Measurements from ENCODE around the gene ZNF764. TPM values are rescaled to one million over a fixed set of nuclear protein-coding genes. Genes with fewer than 3 reads are reported as not detected.
"Not testable (repeated sequence)": the region's sequence is repeated elsewhere in the genome, so short reads cannot be mapped to it uniquely, and the experiment has no call there.

The ZNF764 gene
- total RNA-seq, 1 donor from 2014 or later: 3.7 TPM

DNA sequence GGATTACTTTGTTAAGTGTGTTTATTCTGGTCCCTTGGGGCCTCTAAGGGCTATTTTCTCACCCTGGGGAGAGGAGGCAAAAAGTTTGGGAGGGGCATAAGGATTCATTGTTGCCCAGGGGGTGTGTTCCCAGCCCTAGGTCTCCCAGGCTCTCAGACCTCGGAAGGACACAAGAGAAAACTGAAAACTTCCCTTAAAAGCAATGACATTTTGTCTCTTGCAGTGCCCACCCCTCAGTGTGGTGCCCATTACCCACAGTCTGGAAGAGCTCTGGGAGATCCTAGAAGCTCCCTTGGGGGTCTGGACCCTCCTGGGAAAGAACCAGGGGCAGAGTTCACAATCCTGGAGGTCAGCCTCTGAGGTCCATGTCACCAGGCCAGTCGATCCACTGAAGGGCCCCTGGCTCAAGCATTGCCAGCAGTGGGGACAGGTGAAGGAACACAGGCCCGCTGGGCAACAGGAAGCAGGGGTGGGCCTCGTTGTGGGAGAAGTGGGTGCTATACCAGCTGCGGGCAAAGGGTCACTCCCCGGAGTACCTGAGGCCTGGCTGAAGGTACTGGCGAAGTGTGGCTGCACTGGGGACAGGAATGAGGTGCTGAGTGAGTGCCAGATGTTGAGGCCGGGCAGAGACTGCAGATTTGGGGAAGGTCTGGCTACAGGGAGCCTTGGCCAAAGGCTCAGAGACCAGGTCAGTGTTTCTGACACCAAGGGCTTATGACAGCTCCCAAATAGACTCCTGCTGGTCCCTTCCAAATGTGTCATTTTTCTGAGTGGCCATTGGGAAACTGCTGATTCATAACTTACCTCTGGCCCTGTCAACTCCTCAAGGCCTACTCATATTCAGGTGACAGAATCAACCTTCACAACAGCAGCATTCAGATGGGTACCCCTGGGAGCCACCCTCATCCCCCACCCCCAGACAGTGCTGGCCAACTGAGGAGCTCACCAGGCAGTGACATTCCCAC lies 18.9 kb downstream of the ZNF764 start:
- Histone ChIP-seq H3K9ac (ENCODE audit: low read depth in 1 of 3, low read length in 3 of 3) (peak overlapping the region in 1 of 3 donors; percentile 25), H3K27ac (ENCODE audit: low read depth, low read length) (no peak overlapping the region), H3K9me3 (ENCODE audit: control insufficient read depth in 3 of 3, low read length in 3 of 3) (no peaks in the 10 kb centered on the region), H3K4me3 (ENCODE audit: low read length in 3 of 3) (no peak overlapping the region), H3K27me3 (ENCODE audit: control insufficient read depth in 3 of 3, insufficient read depth in 3 of 3, low read length in 3 of 3) (no peaks in the 10 kb centered on the region), H3K36me3 (ENCODE audit: control insufficient read depth in 3 of 3, insufficient read depth in 3 of 3, low read length in 3 of 3) (no peaks in the 10 kb centered on the region), H3K4me1 (ENCODE audit: control insufficient read depth in 3 of 3, insufficient read depth in 3 of 3, low read length in 3 of 3) (peaks cover 10 to 14% (median 11%) of the 10 kb centered on the region in 3 donors)

- Histone ChIP-seq H3K4me1 (ENCODE audit: control insufficient read depth in 3 of 3, insufficient read depth in 3 of 3, low read length in 3 of 3) (peaks cover 20 to 27% (median 22%) of the 10 kb centered on the region in 3 donors), H3K27ac (ENCODE audit: low read depth, low read length) (peak overlapping the region; percentile 91), H3K36me3 (ENCODE audit: control insufficient read depth in 3 of 3, insufficient read depth in 3 of 3, low read length in 3 of 3) (peaks cover 6 to 13% (median 9%) of the 10 kb centered on the region in 3 donors)
- H3K4me3 ChIP-seq (ENCODE audit: low read length in 3 of 3); H3K27me3 ChIP-seq (ENCODE audit: control insufficient read depth in 3 of 3, insufficient read depth in 3 of 3, low read length in 3 of 3); H3K9ac ChIP-seq (ENCODE audit: low read depth in 1 of 3, low read length in 3 of 3); H3K9me3 ChIP-seq (ENCODE audit: control insufficient read depth in 3 of 3, low read length in 3 of 3): not testable (repeated sequence)
Observed at GRCh38 chr16:30536391-30537024, 21.7 kb downstream of the ZNF764 start.

DNA sequence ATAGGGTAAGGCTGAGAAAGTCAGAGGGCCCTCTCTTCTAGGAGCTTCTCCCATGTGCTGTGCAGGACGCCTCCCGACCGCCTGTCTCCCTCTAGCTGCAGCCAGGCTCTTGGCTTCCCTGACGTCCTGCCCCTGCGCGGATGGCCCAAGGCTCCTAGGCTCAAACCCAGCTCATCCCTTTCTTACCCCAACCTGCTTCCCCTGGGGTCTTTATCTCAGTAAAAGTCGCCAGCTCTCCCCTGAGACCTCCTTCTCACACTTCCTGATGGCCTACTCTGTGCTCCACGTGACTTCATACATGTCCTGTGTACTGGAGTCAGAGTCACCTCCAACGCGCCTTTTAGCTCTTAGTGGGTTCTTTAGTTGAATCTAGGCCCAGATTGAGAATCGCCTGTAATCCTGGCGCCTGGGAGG lies 22.4 kb downstream of the ZNF764 start:
- Histone ChIP-seq H3K27ac (ENCODE audit: low read depth, low read length) (peak overlapping the region; percentile 91), H3K9me3 (ENCODE audit: control insufficient read depth in 3 of 3, low read length in 3 of 3) (no peaks in the 10 kb centered on the region), H3K4me3 (ENCODE audit: low read length in 3 of 3) (peak overlapping the region; percentile 80 to 95 (median 95)), H3K36me3 (ENCODE audit: control insufficient read depth in 3 of 3, insufficient read depth in 3 of 3, low read length in 3 of 3) (peaks cover 13 to 17% (median 13%) of the 10 kb centered on the region in 3 donors), H3K27me3 (ENCODE audit: control insufficient read depth in 3 of 3, insufficient read depth in 3 of 3, low read length in 3 of 3) (no peaks in the 10 kb centered on the region), H3K9ac (ENCODE audit: low read depth in 1 of 3, low read length in 3 of 3) (peak overlapping the region; percentile 92 to 96 (median 93)), H3K4me1 (ENCODE audit: control insufficient read depth in 3 of 3, insufficient read depth in 3 of 3, low read length in 3 of 3) (peaks cover 20 to 27% (median 22%) of the 10 kb centered on the region in 3 donors)

- peaks cover 20 to 30% (median 22%) of the 10 kb centered on the region in 3 donors for H3K4me1 ChIP-seq (ENCODE audit: control insufficient read depth in 3 of 3, insufficient read depth in 3 of 3, low read length in 3 of 3)
- H3K36me3 ChIP-seq (ENCODE audit: control insufficient read depth in 3 of 3, insufficient read depth in 3 of 3, low read length in 3 of 3): peaks cover 17 to 20% (median 18%) of the 10 kb centered on the region in 3 donors
- H3K9me3 ChIP-seq (ENCODE audit: control insufficient read depth in 3 of 3, low read length in 3 of 3): no peaks in the 10 kb centered on the region
- peak overlapping the region; percentile 80 to 95 (median 95) for H3K4me3 ChIP-seq (ENCODE audit: low read length in 3 of 3)
- no peaks in the 10 kb centered on the region for H3K27me3 ChIP-seq (ENCODE audit: control insufficient read depth in 3 of 3, insufficient read depth in 3 of 3, low read length in 3 of 3)
- H3K27ac ChIP-seq (ENCODE audit: low read depth, low read length): peak overlapping the region; percentile 91
- peak overlapping the region; percentile 92 to 96 (median 93) for H3K9ac ChIP-seq (ENCODE audit: low read depth in 1 of 3, low read length in 3 of 3)
Observed at GRCh38 chr16:30535106-30535776, 22.9 kb downstream of the ZNF764 start.

DNA sequence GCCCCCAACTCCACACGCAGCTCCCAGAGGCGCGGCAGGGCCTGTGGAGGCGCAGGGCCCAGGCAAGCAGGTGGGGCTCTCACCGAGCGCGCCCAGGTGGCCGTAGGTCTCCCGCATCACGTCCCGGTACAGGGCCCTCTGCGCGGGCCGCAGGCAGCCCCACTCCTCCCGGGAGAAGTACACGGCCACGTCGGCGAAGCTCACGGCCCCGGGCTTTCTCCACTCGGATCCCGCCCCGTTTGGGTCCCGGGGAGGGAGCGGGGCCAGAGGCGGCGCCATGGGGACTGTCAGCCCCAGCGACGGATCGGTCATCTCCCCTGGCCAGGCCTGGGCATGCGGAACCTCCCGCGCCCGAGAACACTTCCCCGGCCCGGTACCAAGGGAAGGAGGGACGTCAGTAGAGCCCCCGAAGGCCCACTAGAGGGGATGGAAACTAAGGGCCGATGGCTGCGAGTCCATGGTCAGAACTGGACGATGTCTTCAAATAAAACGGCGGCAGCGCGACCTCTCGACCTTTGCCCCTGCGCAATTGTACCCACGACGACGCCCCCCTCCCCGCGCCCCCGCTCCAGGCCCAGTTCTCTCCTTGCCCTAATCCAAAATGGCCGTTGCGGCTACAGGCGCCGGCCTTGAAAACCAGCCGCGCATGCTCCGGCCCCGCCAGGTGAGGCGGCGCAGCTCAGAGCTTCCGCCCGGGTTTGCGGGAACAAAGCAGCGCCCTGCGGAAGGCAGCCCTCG lies 23.6 kb downstream of the ZNF764 start, which contains the start of gene ZNF747:
TSS of gene ZNF747 (minus strand) at position 491 of the 738 bp plus-strand sequence. CDS start at position 312, 179 bp downstream.
- Histone ChIP-seq H3K4me3 (ENCODE audit: low read length in 3 of 3) (peak within 1 kb of the TSS; percentile 80 to 95 (median 95)), H3K27ac (ENCODE audit: low read depth, low read length) (peak within 1 kb of the TSS; percentile 91), H3K27me3 (ENCODE audit: control insufficient read depth in 3 of 3, insufficient read depth in 3 of 3, low read length in 3 of 3) (no peaks in the 10 kb centered on the region), H3K36me3 (ENCODE audit: control insufficient read depth in 3 of 3, insufficient read depth in 3 of 3, low read length in 3 of 3) (peaks cover 17 to 20% (median 20%) of the 10 kb centered on the region in 3 donors), H3K9me3 (ENCODE audit: control insufficient read depth in 3 of 3, low read length in 3 of 3) (no peaks in the 10 kb centered on the region), H3K4me1 (ENCODE audit: control insufficient read depth in 3 of 3, insufficient read depth in 3 of 3, low read length in 3 of 3) (peaks cover 20 to 27% (median 22%) of the 10 kb centered on the region in 3 donors), H3K9ac (ENCODE audit: low read depth in 1 of 3, low read length in 3 of 3) (peak within 1 kb of the TSS; percentile 92 to 96 (median 93))

DNA sequence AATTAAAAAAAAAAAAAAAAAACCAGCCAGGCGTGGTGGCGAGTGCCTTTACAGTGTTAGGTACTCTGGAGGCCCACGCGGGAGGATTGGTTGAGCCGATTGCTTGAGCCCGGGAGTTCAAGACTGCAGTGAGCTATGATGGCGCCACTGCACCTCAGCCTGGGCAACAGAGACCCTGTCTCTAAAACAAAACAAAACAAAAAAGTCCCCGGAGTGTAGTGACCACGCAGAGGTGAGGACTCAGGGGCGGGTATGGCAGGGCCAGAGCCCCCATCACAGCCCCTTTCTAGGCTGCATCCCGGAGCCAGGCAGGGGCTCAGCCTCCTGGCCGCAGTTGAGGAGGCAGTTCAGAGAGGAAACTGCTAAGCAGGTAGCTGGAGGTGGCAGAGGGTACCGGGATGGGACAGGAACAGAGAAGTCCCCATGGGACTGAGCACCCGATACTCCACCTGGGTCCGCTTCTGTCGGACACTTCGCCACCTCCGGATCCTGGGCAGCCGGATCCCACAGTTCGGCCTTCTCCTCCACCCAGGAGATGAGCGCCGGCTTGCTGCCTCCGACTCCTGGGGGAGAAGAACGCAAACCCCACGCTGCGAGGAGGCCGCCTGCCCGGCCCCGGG lies 24.3 kb downstream of the ZNF764 start:
- Histone ChIP-seq H3K9me3 (ENCODE audit: control insufficient read depth in 3 of 3, low read length in 3 of 3) (no peaks in the 10 kb centered on the region), H3K4me3 (ENCODE audit: low read length in 3 of 3) (peak overlapping the region; percentile 80 to 95 (median 95)), H3K36me3 (ENCODE audit: control insufficient read depth in 3 of 3, insufficient read depth in 3 of 3, low read length in 3 of 3) (peaks cover 17 to 20% (median 20%) of the 10 kb centered on the region in 3 donors), H3K27ac (ENCODE audit: low read depth, low read length) (peak overlapping the region; percentile 91), H3K27me3 (ENCODE audit: control insufficient read depth in 3 of 3, insufficient read depth in 3 of 3, low read length in 3 of 3) (no peaks in the 10 kb centered on the region), H3K4me1 (ENCODE audit: control insufficient read depth in 3 of 3, insufficient read depth in 3 of 3, low read length in 3 of 3) (peaks cover 26 to 33% (median 27%) of the 10 kb centered on the region in 3 donors), H3K9ac (ENCODE audit: low read depth in 1 of 3, low read length in 3 of 3) (peak overlapping the region; percentile 92 to 96 (median 93))

- Histone ChIP-seq H3K27me3 (ENCODE audit: control insufficient read depth in 3 of 3, insufficient read depth in 3 of 3, low read length in 3 of 3) (no peaks in the 10 kb centered on the region), H3K36me3 (ENCODE audit: control insufficient read depth in 3 of 3, insufficient read depth in 3 of 3, low read length in 3 of 3) (peaks cover 17 to 20% (median 20%) of the 10 kb centered on the region in 3 donors), H3K4me1 (ENCODE audit: control insufficient read depth in 3 of 3, insufficient read depth in 3 of 3, low read length in 3 of 3) (peaks cover 31 to 39% (median 32%) of the 10 kb centered on the region in 3 donors), H3K9me3 (ENCODE audit: control insufficient read depth in 3 of 3, low read length in 3 of 3) (no peaks in the 10 kb centered on the region), H3K4me3 (ENCODE audit: low read length in 3 of 3) (peak overlapping the region in 2 of 3 donors; percentile 3 to 22), H3K9ac (ENCODE audit: low read depth in 1 of 3, low read length in 3 of 3) (peak overlapping the region; percentile 40 to 96 (median 93)), H3K27ac (ENCODE audit: low read depth, low read length) (no peak overlapping the region)
Observed at GRCh38 chr16:30533146-30533522, 25.0 kb downstream of the ZNF764 start.

DNA sequence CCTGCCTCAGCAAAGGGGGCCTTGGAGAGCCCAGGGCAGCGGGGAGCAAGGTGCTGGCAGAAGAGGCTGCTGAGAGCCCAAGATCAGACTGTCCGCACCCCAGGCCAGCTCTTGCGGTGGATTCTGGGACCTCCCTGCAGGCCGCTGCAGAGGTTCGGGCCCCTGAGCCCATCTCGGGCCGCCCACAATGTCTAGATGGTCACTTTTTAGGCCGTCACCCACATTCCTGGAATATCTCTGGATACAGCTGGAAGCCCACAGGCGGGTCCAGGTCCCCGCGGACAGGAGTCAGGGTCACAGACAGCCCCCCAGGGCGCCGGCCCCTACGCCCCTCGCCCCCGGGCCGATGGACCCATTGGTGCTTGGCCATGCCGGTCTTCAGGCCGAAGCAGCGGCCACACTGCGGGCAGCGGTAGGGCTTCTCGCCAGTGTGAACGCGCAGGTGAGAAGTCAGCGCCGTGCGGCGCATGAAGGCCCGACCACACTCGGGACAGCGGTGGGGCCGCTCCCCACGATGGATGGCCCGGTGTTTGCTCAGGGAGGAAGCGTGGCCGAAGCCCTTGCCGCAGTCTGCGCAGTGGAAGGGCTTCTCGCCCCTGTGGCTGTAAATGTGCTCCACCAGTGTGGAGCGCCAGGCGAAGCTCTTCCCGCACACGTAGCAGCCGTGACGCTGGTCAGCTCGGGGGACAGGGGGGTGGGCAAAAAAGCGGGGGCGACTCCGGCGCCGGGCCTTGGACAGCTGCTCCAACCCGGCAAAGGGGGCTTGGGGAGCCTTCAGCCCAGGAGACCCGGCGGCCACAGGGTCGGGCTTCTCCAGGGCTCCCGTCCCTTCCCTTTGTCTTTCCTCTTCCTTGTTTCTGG lies 25.7 kb downstream of the ZNF764 start:
- Histone ChIP-seq H3K27me3 (ENCODE audit: control insufficient read depth in 3 of 3, insufficient read depth in 3 of 3, low read length in 3 of 3) (no peaks in the 10 kb centered on the region), H3K9me3 (ENCODE audit: control insufficient read depth in 3 of 3, low read length in 3 of 3) (no peaks in the 10 kb centered on the region), H3K4me1 (ENCODE audit: control insufficient read depth in 3 of 3, insufficient read depth in 3 of 3, low read length in 3 of 3) (peaks cover 36 to 45% (median 38%) of the 10 kb centered on the region in 3 donors), H3K27ac (ENCODE audit: low read depth, low read length) (no peak overlapping the region), H3K36me3 (ENCODE audit: control insufficient read depth in 3 of 3, insufficient read depth in 3 of 3, low read length in 3 of 3) (peaks cover 17 to 20% (median 20%) of the 10 kb centered on the region in 3 donors), H3K4me3 (ENCODE audit: low read length in 3 of 3) (no peak overlapping the region), H3K9ac (ENCODE audit: low read depth in 1 of 3, low read length in 3 of 3) (peak overlapping the region in 1 of 3 donors; percentile 40)

All from skeletal muscle tissue (tissue), 4 donors.